Ovary (tissue), 3 donors: ENCODE measurements around the gene EVL.

Source experiments
- CTCF ChIP-seq, 3 donors: fragments of 450-650 bp in 2 of 3; fragments of 200-600 bp in 1 of 3; IDR thresholded peaks; one replicate each; pipeline versions ENCODE4 v1.5.1 to v1.8.0; 2016 to 2022; ENCODE audit warnings: antibody characterized with exemption in 3 of 3, mild to moderate bottlenecking in 1 of 3
- EP300 ChIP-seq: sonication (generic); formaldehyde crosslinking; IDR thresholded peaks from one replicate; pipeline ENCODE4 v1.6.1; 2017; ENCODE audit warnings: antibody characterized with exemption
- POLR2A ChIP-seq: fragments of 450-650 bp; IDR thresholded peaks from one replicate; pipeline ENCODE4 v1.6.1; 2017; ENCODE audit warnings: antibody characterized with exemption, mild to moderate bottlenecking, moderate library complexity
- donor health status: DM: no; HTN: no; CAD: no.

GRCh38 chr14:100124551-100125088, 59.4 kb downstream of the EVL start:
- TF ChIP-seq POLR2A (no peak), CTCF (IDR thresholded peaks at IDR 0.05) (no peak), EP300 (no peak)
